LNCAP (cell line): ENCODE measurements around the gene PIP4K2B.

ENCODE experiments used
- CTCF ChIP-seq: fragments of 450-650 bp; IDR thresholded peaks from 2 replicates; pipeline ENCODE4 v1.5.1; 2017; ENCODE audit warnings: mild to moderate bottlenecking

The PIP4K2B gene

GRCh38 chr17:38799501-38800236 lies at the start of gene PIP4K2B:
Gene PIP4K2B (minus strand): TSS chr17:38799556. CDS start chr17:38799424, 132 bp downstream.
- TF ChIP-seq CTCF, result no peak

GRCh38 chr17:38848557-38848891 lies 49.2 kb upstream of the PIP4K2B start:
- TF ChIP-seq CTCF, result no peak

GRCh38 chr17:38844261-38844757 lies 45.0 kb upstream of the PIP4K2B start:
- no peak for TF ChIP-seq CTCF

GRCh38 chr17:38825762-38826247 lies 26.4 kb upstream of the PIP4K2B start:
- TF ChIP-seq CTCF, result no peak

- no peak for TF ChIP-seq CTCF
Observed at GRCh38 chr17:38824899-38825761, 25.8 kb upstream of the PIP4K2B start, which contains the start of gene CWC25. Gene CWC25 (minus strand): TSS chr17:38825321. CDS start chr17:38825183, 138 bp downstream.

GRCh38 chr17:38815576-38816193 lies 16.3 kb upstream of the PIP4K2B start:
- no peak; the same call in 1 of the 2 replicates for TF ChIP-seq CTCF

- no peak for TF ChIP-seq CTCF
Observed at GRCh38 chr17:38809828-38810227, 10.5 kb upstream of the PIP4K2B start.
